Caco-2 (cell line): ENCODE measurements around the gene UNC45A. TPM values are rescaled to one million over a fixed set of nuclear protein-coding genes. Genes with fewer than 3 reads are reported as not detected.

ENCODE experiments used
- BruUV-seq: library from RNA; stranded (reverse); fragments of 400-500 nt; replicated peaks from 2 replicates; lab custom pipeline; 2021; lab: Mats Ljungman, UMichigan
- CTCF ChIA-PET: fragments of 300-600 bp; sonication (Branson Sonifier 250); formaldehyde crosslinking; loops from one replicate; lab custom pipeline; 2022; ENCODE audit warnings: antibody characterized with exemption; lab: Charles Lee
- POLR2A ChIA-PET: fragments of 300-600 bp; sonication (Branson Sonifier 250); formaldehyde crosslinking; loops from one replicate; lab custom pipeline; 2022; ENCODE audit warnings: antibody characterized with exemption; lab: Charles Lee
- DNase-seq, 2 experiments: peaks; one replicate each; pipeline versions ENCODE4 v3.0.0 to v3.0.0-alpha.2; 2020 to 2022
- H3K27me3 ChIP-seq: replicated peaks from 2 replicates; pipeline ENCODE4 v1.6.0; 2011; ENCODE audit warnings: low read length; ENCODE audit not compliant: control insufficient read depth, insufficient read depth
- H3K36me3 ChIP-seq: 2 replicates; pipeline ENCODE4 v1.5.1; 2011; ENCODE audit warnings: low read length; ENCODE audit not compliant: control insufficient read depth, insufficient read depth
- H3K4me1 ChIP-seq: fragments of 250-450 bp; sonication (Bioruptor Pico); 2 replicates; pipeline ENCODE4 v1.5.1; 2020; ENCODE audit warnings: mild to moderate bottlenecking
- H3K4me3 ChIP-seq: 2 replicates; pipeline ENCODE4 v1.5.1; 2011; ENCODE audit warnings: low read depth, mild to moderate bottlenecking, control low read depth, low read length
- H3K9me3 ChIP-seq: fragments of 250-450 bp; sonication (Bioruptor Pico); 2 replicates; pipeline ENCODE4 v1.5.1; 2020; ENCODE audit warnings: mild to moderate bottlenecking, moderate library complexity
- H3K27ac Mint-ChIP-seq: one replicate; pipeline ENCODE4 v1.8.0; 2022; ENCODE audit warnings: mixed read lengths; ENCODE audit not compliant: unreplicated experiment
- H3K27me3 Mint-ChIP-seq: one replicate; pipeline ENCODE4 v1.8.0; 2022; ENCODE audit warnings: mixed read lengths; ENCODE audit not compliant: insufficient read depth, unreplicated experiment
- H3K36me3 Mint-ChIP-seq: one replicate; pipeline ENCODE4 v1.8.0; 2022; ENCODE audit warnings: mild to moderate bottlenecking, mixed read lengths; ENCODE audit not compliant: insufficient read depth, unreplicated experiment
- H3K4me1 Mint-ChIP-seq: one replicate; pipeline ENCODE4 v1.8.0; 2022; ENCODE audit warnings: low read depth, mixed read lengths; ENCODE audit not compliant: unreplicated experiment
- H3K4me3 Mint-ChIP-seq: one replicate; pipeline ENCODE4 v1.8.0; 2022; ENCODE audit warnings: mild to moderate bottlenecking, moderate library complexity, mixed read lengths; ENCODE audit not compliant: unreplicated experiment
- H3K9me3 Mint-ChIP-seq: one replicate; pipeline ENCODE4 v1.8.0; 2022; ENCODE audit warnings: mixed read lengths; ENCODE audit not compliant: unreplicated experiment
- CTCF ChIP-seq, 2 experiments: fragments of 200-600 bp in 1 of 2; IDR thresholded peaks; 1 replicate in 1 of 2; 2 replicates in 1 of 2; pipeline versions ENCODE4 v1.5.1 to v1.8.0; 2011 to 2022; ENCODE audit warnings: antibody characterized with exemption in 1 of 2, control low read depth in 1 of 2, inconsistent platforms in 1 of 2, low read depth in 1 of 2, low read length in 1 of 2, mild to moderate bottlenecking in 1 of 2, moderate library complexity in 1 of 2; ENCODE audit not compliant: insufficient read depth in 1 of 2, severe bottlenecking in 1 of 2, unreplicated experiment in 1 of 2
- intact Hi-C: fragments of 100-400 bp; cut with micrococcal nuclease; formaldehyde crosslinking; loops from one replicate; pipeline ENCODE4 v1.10.0; 2022; ENCODE audit not compliant: unreplicated experiment
- total RNA-seq: library from RNA; stranded (reverse); gene quantifications from 2 replicates; pipeline ENCODE4 v1.2.3, GENCODE V29; 2022

The UNC45A gene
- total RNA-seq, 1 experiment from 2014 or later, result 62.6 TPM

GRCh38 chr15:90929246-90930019, 5.7 kb upstream of the UNC45A start:
- H3K36me3 Mint-ChIP-seq, result peaks cover 13% of the 10 kb centered on the region
- peaks cover 12% of the 10 kb centered on the region for H3K4me1 Mint-ChIP-seq
- POLR2A ChIA-PET, result interaction anchor here (0.7 to 1.4 kb wide), 3 partner anchors 24 to 27 kb away, joined by 3 read pairs; partner anchors contain the start of gene RCCD1
- peak overlapping the region; percentile 96 for H3K4me3 Mint-ChIP-seq
- BruUV-seq, result TSS peak; percentile 87
- H3K27ac Mint-ChIP-seq, result peak overlapping the region; percentile 90
- CTCF ChIA-PET, result interaction anchor here (0.6 to 3.6 kb wide), 3 partner anchors 27 to 1476 kb away, joined by 3 to 29 read pairs (median 5); partner anchors contain the start of gene MAN2A2
- no peaks in the 10 kb centered on the region; the same call in 1 of the 2 replicates for H3K27me3 ChIP-seq
- peak overlapping the region; percentile 54 for H3K4me3 ChIP-seq
- no peaks in the 10 kb centered on the region for H3K27me3 Mint-ChIP-seq
- H3K4me1 ChIP-seq, result peaks cover 13% of the 10 kb centered on the region
- intact Hi-C loops, result loop anchor here (10.0 kb wide), 1 partner anchor 345 kb away; no protein-coding TSS in a partner anchor
- no peaks in the 10 kb centered on the region for H3K9me3 Mint-ChIP-seq
- TF ChIP-seq CTCF (IDR thresholded peaks at IDR 0.05; ENCODE audit: insufficient read depth in 1 of 2, low read depth in 1 of 2, low read length in 1 of 2, severe bottlenecking in 1 of 2, unreplicated experiment in 1 of 2), result no peak
- no peaks in the 10 kb centered on the region for H3K9me3 ChIP-seq
- no peaks in the 10 kb centered on the region for H3K36me3 ChIP-seq
- DNase-seq, result no peak

- no peaks in the 10 kb centered on the region for H3K9me3 Mint-ChIP-seq
- H3K27ac Mint-ChIP-seq, result peak overlapping the region; percentile 93
- ChIA-PET CTCF (interaction anchor here (0.5 to 3.6 kb wide), 15 partner anchors 8 to 341 kb away, joined by 3 to 53 read pairs (median 7); partner anchors contain the start of genes MAN2A2, RCCD1 and VPS33B), POLR2A (interaction anchor here (0.8 to 1.7 kb wide), 4 partner anchors 24 to 64 kb away, joined by 4 to 17 read pairs (median 6); partner anchors contain the start of genes MAN2A2, PRC1 and RCCD1)
- peak in 1 of 2 experiments; percentile 27 for DNase-seq
- H3K36me3 ChIP-seq, result no peaks in the 10 kb centered on the region
- no peaks in the 10 kb centered on the region; the same call in 1 of the 2 replicates for H3K27me3 ChIP-seq
- H3K4me1 Mint-ChIP-seq, result peaks cover 16% of the 10 kb centered on the region
- intact Hi-C loops, result loop anchor here (10.0 kb wide), 1 partner anchor 344 kb away; no protein-coding TSS in a partner anchor
- H3K4me3 Mint-ChIP-seq, result peak overlapping the region; percentile 96
- H3K4me1 ChIP-seq, result peaks cover 14% of the 10 kb centered on the region
- BruUV-seq, result no TSS peak
- H3K27me3 Mint-ChIP-seq, result no peaks in the 10 kb centered on the region
- no peak for TF ChIP-seq CTCF (IDR thresholded peaks at IDR 0.05; ENCODE audit: insufficient read depth in 1 of 2, low read depth in 1 of 2, low read length in 1 of 2, severe bottlenecking in 1 of 2, unreplicated experiment in 1 of 2)
- peaks cover 19% of the 10 kb centered on the region for H3K36me3 Mint-ChIP-seq
- no peak overlapping the region; the same call in 1 of the 2 replicates for H3K4me3 ChIP-seq
- no peaks in the 10 kb centered on the region for H3K9me3 ChIP-seq
These were observed 4.1 kb upstream of the UNC45A start for GRCh38 chr15:90930861-90931574.

- Mint-ChIP-seq H3K27me3 (no peaks in the 10 kb centered on the region), H3K4me1 (peaks cover 21% of the 10 kb centered on the region), H3K36me3 (peaks cover 24% of the 10 kb centered on the region), H3K4me3 (peak overlapping the region; percentile 96), H3K9me3 (no peaks in the 10 kb centered on the region), H3K27ac (peak overlapping the region; percentile 93)
- no peak for TF ChIP-seq CTCF (IDR thresholded peaks at IDR 0.05; ENCODE audit: insufficient read depth in 1 of 2, low read depth in 1 of 2, low read length in 1 of 2, severe bottlenecking in 1 of 2, unreplicated experiment in 1 of 2)
- intact Hi-C loops, result loop anchor here (10.0 kb wide), 1 partner anchor 343 kb away; no protein-coding TSS in a partner anchor
- no peaks in the 10 kb centered on the region for H3K9me3 ChIP-seq
- H3K36me3 ChIP-seq, result no peaks in the 10 kb centered on the region
- no peak for DNase-seq
- BruUV-seq, result no TSS peak
- H3K4me1 ChIP-seq, result peaks cover 16% of the 10 kb centered on the region
- H3K4me3 ChIP-seq, result peak overlapping the region; percentile 71
- CTCF ChIA-PET, result interaction anchor here (0.5 to 3.6 kb wide), 21 partner anchors 9 to 1951 kb away, joined by 3 to 53 read pairs (median 6); partner anchors contain the start of genes BLM, MAN2A2, PRC1 and RCCD1
- POLR2A ChIA-PET, result interaction anchor here (0.6 to 1.7 kb wide), 5 partner anchors 23 to 1482 kb away, joined by 3 to 17 read pairs (median 5); partner anchors contain the start of genes MAN2A2, PRC1 and RCCD1
- H3K27me3 ChIP-seq, result no peaks in the 10 kb centered on the region; the same call in 1 of the 2 replicates
These were observed 3.6 kb upstream of the UNC45A start for GRCh38 chr15:90931575-90931827.
